Measurements from ENCODE around the gene ESYT2. TPM values are rescaled to one million over a fixed set of nuclear protein-coding genes. Genes with fewer than 3 reads are reported as not detected.

The ESYT2 gene
- total and polyA plus RNA-seq, 9 of the 15 experiments (the other 6 are each of a cell fraction or from before 2014, with no cell fraction given), result 5.8 to 86.9 (median 64.7) TPM

- no peak for TF ChIP-seq AFF1 (IDR thresholded peaks at IDR 0.05; ENCODE audit: low read depth in 1 of 2, partially characterized antibody in 2 of 2)
- TF ChIP-seq CTCFL (IDR thresholded peaks at IDR 0.05; ENCODE audit: borderline replicate concordance, insufficient read depth, low read depth, low read length, poor library complexity, severe bottlenecking), result no peak
- 0 out of 2 replicates have a peak, but pooled peaks have one; percentile 28 for TF ChIP-seq CBFA2T3 (IDR thresholded peaks at IDR 0.05)
- no peak for TF ChIP-seq NCOA1 (IDR thresholded peaks at IDR 0.05; ENCODE audit: low read depth)
- no peak for TF ChIP-seq THRA (IDR thresholded peaks at IDR 0.05)
These were observed 77.6 kb downstream of the ESYT2 start (continued) for GRCh38 chr7:158751751-158752150.

Measured in K562 (cell line).